Measurements from ENCODE around the gene PRSS38.

The PRSS38 gene

DNA sequence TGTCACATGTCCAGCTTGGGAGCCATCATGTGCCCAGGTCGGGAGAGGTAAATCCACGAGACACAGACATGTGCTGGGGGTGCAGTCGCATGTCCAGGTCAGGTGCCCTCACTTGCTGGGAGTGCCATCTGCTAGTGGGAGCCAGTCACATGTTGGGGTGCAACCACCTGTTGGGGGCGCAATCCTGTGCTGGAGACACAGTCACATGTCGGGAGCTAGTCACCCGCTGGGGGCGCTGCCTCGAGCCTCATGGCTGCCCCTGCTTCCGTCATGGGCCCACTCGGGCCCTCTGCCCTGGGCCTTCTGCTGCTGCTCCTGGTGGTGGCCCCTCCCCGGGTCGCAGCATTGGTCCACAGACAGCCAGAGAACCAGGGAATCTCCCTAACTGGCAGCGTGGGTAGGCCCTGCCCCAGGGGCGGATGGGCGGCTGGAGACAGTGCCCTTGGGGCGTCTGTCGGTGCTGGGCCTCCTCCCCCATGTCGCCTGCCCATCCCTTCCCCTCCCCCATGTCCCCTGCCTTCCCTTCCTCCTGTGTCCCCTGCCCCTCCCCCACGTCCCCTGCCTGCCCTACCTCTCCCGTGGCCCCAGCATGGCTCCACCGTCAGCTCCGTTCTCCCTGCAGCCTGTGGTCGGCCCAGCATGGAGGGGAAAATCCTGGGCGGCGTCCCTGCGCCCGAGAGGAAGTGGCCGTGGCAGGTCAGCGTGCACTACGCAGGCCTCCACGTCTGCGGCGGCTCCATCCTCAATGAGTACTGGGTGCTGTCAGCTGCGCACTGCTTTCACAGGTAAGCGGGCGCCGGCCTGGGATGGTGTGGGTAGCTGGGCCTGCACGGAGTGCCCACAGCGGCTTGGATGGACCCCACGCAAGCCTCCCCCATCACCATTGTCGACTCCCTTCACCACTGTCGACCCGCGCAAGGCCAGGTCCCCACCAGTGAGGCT, at the start of gene PRSS38:
PRSS38 (plus strand) TSS at position 208 of the 942 bp plus-strand sequence; CDS start at position 250, 42 bp downstream.
- no peak for DNase-seq

DNA sequence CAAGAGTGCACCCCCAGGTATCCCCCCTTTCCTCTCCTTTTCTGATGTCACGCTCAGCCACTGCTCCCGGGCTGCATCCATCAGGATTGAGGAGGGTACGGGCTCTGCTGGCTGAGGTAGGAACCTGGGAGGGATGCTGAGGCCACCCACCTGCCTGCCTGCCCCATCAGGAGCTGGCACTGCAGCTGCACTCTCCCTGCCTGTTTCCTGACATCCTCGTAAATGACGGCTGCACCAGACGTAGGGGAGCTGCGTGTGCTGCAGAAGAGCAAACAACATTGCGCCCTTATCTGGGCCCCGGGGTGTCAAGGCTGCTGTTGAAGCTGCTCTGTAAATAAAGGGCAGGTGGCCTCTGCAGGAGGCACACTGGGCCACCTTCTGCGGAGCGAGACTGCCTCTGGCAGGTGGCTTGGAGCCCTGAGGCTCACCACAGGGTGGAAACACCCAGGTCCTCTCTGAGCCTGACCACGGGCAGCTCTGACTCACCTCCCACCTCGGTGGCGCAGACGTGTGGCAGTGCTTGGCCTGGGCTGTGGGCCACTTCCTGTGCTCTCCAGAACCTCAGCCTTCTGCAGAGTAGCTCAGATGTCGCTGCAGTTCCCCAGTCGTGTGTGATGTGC, 49.4 kb upstream of the PRSS38 start:
- no peak for DNase-seq

DNA sequence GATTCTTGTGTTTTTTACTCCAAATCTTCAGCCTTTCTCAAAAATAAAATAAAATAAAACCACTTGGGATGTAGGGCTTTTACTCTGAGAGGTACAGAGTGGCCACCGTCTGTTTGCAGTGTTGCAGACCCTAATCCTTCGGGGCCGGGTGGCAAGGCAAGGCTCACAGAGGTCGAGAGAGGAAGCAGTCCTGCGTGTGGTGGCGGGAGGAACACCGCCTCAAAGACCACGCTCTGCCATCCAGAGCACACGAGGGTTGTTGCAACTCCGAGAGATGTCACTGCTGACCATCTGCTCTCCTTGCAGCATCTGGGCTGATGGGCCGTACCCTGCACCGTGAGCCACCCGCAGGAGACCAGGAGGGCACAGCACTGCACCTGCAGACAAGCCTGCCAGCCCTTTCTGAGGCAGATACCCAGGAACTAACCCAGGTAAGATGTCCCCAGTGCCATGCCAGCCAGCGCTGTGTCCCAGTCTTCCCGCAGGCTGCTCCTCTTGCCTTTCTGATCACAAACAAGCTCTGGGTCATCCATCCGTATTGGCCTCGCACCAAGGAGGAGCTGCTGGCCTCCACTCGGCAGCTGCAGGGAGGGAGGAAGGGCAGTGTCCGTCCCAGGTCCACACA, 48.7 kb upstream of the PRSS38 start:
- no peak for DNase-seq

DNA sequence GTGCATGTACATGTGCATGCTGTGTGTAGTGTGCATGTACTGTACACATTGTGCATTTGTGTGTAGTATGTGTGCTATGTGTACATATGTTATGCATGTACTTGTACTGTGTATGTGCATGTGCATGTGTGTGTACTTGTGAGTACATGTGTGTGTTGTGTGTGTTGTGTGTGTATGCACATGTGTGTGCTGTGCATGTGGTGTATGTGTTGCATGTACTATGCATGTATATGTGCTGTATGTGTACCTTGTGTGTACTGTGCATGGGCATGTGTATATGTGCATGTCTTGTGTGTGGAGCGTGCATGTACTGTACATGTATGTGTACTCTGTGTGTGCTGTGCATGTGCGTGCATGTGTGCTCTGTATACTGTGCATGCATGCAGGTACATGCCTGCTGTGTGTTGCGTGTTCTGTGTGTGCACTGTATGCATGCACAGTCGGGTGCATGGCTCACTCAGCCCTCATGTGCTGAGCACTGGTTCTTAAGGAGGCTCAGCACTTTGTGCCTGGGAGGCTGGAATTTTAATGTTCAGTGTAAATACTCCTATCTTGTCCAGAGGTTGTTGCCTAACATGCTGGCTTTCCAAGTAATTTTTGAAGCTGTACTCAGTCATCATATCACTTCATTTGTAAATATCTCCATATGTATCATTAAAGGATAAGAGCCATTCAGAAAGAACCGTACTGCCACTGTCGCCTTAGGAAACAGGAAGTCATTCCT, 47.9 kb upstream of the PRSS38 start:
- DNase-seq: no peak

DNA sequence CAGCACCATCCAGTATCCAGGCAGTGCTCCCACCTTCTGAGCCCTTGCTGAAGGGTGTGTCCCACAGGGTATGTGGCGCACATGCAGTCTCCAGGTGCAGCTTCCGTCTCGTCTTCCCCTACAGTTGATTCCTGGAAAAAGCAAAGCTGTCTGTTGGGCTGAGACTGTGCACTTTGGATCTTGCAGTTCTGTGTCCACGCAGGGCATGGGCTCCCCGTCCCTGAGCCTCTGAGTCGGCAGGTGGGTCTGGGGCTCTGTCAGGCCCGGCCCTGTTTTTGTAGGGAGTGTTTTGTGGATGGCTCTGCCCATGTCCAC, 47.4 kb upstream of the PRSS38 start:
- no peak for DNase-seq

DNA sequence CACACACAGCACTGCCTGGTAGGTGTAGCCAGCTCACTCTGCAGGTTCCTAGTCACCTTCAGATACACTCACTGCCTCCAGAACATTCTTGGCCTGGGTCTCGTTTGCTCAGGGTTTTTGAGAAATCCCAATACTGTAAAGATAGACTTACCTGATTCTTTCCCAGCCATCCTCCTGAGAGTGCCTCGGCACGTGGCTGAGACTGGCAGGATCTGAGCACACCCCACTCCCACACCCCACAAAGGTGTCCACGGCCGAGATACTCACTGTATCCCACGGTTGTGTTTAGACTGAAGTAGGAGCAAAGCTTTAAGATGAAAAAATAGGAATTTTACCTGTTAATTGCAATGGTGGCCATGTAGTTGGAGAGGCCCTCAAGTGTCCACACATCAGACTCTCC, 46.8 kb upstream of the PRSS38 start:
- no peak for DNase-seq

DNA sequence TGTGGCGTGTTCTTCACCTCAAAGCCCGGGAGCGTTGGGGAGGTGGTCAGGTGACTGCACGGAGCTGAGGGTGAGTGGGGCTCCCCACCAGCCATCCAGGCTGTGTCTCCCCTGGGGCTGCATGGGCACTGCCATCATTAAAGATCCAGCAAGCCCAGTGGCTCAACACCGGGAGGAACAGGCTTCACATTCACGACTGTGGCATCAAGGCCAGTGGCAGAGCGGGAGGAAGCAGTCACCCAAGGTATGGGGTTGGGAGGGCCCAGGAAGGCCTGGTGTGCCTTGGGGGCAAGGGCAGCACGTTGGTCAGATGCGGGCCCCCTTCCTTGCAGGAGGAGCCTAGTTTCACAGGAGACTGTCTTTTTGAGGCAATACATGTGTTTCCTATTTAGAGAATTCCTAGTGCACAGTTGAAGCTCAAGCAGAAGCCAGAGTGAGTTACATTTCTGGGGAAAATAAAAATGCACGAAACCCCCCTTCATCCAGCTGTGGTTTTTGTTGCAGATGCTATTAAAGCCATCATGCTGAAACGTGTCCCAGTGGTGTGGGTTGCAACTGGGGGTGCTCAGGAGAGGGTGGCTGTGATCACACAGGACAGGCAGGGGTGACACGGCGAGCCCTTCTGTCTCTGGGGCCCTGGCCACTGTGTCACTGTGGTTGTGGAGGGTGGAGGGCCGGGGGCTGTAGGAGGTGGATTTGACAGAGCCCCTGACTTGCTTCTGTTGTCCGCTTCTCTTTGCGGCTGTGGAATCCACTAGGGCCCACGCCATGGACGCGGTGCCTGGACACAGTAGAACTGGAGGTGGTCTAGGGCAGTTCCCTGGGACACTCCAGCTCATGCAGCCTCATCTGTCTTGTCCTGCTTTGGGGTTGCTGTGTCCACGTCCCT, 46.2 kb upstream of the PRSS38 start:
- DNase-seq: no peak

DNA sequence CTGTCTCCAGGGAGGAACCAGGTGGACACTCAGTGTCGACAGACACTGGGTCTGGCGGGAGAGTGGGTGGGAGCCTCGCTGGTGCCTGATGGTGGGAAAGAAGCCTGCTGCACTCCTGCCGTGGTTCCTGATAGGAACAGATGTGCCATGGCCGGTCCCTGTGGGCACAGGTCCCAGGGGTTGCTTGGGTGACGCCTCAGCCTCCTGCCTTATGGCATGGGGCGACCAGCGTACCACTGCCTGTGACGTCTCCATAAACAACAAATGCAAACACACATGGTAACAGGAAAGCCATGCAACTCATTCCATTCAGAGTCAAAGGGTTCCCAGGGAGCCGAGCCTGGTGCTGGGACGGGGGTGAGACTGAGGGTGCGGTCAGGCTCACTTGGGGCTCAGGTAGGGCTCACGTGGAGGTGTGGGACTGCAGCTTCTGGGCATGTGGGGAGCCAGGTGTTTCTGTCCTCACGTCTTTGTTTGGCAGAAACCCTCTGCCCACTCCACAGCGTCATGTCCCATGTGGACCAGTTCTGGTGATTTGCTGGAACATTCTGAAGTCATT, 45.5 kb upstream of the PRSS38 start:
- DNase-seq: no peak

DNA sequence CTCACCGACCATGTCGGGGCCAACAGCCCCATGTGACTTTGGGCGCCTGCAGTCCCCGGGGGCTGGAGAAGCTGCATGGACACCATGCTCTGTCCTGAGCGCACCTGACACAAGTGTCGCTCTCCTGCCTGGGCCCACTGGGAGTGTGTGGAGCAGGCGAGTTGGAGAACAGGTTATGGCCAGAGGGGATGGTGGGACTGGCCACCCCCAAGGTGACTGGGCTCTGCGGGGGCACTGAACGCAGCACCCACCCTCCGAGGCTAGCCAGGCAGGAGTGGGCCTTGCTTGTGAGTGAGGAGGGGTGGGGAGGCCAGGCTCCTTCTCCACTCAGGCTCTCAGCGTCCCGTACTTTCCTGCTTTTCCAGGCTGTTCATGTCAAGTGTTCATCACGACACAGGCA, 44.7 kb upstream of the PRSS38 start:
- DNase-seq: no peak

DNA sequence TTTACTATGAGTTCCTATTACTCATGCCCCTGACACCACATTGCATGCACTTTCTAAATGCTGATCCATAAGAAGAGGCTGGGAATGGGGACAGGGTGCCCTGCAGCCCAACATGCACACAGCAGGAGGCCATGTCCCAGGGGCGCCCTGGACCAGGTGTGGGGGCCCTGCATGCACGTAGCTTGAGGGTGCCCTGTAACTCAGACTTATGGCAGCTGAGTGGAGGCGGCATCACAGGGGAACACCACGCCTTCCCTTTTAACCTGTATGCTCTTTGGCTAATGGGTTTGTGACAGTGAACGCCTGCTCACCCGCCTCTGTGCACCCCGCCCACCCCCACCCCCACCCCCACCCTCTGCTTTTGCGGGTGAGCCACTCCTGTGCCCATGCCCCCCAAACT, 44.1 kb upstream of the PRSS38 start:
- no peak for DNase-seq

DNA sequence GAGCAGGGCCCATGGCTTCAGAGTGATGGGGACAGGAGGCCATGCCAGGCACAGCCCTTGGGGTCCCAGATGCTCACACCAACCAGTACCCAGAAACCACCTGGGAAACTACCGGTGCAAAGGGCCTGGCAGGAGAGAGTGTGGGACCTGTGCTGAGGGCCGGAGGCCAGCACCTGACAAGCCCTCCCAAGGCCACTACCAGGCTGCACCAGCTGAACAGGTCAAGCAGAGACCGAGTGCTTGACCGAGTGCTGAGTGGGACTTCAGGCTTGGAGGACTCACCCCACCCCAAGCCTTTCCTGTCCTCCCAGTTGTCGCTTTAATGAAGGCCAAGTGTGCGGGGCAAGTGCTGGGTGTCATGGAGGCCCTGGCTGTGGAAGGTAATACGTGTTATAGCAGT, 43.7 kb upstream of the PRSS38 start:
- no peak for DNase-seq

DNA sequence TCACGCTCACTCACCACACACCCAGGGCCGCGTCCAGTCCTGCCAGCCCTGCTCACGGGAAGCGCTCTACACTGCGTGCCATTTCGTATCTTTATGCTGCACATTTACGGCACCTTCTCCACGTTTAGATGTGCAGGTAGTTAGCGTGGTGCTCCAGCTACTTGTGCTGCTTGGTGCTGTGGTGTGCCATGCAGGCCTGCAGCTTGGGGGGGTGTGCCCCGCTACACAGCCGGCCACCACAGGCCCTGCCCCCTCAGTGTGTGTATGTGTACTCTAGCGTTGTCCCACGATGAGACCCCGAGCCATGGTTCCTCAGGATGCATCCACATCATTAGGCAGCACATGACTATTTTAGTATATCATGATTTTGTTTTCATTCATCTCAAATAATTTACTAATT, 41.9 kb upstream of the PRSS38 start:
- no peak for DNase-seq

DNA sequence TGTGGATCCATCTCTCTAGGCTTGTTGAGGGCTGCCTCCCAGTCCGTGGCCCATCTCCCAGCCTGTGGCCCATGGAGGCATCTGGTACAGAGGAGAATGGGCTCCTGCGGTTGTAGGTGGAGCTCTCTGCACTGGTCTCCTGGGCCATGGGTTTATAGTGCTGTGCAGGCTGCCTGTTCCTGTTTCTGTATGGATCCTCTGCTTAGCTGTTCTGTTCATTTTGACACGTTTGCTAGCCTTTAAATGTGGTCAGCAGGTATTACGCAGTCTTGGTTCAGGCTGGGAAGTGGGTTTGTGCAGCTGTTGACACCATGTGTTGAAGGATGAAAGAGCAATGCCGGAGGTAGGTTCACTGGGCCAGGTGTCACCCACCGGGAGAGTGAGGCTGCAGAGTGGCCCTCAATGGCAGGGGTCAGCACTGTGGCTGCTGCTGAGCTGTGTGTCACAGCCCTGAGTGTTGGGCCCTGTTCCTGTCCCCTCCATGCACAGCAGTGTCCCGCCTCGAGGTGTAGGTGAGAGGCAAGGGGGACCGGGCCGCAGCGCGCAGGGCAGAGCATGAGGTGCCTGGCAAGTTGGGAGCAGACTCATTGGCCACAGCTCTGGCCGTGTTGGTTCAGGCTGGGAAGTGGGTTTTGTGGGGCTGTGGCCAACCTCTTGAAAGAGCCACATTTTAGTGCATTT, 41.3 kb upstream of the PRSS38 start:
- no peak for DNase-seq

DNA sequence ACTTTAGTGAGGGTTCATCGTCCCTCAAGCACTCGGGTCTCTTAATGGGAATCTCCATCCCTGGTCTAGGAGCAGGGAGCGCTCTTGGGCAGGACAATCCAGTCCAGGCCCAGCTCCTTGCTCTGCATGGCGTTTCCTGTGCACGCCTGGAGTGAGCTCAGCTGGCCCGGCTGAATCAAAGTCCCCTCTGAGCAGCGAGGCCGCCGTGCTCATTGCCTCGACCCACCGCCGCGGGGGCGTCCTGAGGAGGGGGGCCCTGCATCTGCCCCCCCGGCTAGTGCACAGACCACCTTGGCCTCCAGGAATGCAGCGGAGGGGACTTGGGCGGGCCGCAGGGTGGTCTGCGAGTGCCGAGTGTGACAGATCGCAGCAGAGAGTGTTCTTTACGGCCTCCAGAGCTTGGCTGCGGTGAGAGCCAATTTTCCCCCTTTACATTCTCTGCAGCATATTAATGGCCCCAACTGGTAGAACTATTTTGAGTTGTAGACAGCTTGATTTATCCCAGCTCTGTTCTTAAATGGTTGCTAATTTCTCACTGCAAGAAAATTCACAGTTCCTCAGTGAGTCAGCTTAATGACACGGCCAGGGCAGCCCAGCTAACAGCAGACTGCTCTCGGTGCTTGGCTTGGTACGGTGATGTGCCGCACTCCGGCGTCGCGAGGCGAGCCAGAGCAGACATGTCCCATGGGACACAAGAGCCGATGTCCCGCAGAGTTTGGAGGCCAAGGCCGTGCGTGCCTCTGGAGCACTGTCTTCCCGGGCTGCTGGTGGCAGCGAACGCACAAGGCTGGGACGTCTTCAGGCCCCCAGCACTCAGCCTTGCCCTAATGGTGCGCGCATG, 40.4 kb upstream of the PRSS38 start:
- DNase-seq: no peak

DNA sequence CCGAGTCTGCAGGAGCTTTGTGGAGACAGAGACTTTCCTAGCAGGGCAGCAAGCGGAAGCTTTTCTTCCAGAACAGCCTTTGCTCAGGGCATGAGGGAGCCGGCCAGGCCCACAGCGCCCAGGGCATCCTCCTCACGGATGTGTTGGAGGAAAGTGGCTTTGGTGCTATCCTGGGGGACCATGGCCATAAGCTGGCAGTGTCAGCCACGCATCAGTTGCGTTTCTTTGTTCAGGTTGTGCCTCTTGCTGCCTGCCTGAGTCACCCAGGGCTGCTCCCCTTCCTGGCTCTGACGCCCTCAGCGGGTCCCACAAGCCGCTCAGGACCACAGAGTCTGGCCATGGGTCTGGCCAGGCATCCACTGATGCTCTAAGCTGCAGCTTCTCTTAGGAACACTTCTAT, 39.6 kb upstream of the PRSS38 start:
- no peak for DNase-seq

DNA sequence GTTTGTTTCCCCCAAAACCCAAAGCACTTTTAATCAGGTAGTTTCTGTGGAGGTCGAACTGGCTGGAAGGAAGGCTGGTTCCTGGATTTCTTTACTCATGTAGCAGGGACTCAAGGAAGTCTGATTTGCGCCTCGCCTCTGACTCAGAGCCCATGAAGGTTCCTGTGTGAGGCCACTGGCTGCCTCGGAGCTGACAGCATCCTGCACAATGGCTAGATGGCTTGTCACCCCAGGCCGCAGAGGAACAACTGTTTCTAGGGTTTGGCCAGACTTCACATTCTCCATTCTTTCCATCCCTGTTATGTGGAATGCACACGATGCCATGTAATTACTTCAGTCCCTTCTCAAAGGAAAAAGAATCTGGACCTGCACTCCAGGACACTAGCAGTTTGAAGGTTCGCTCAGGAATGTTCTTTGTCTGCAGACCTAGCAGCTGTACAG, 39.1 kb upstream of the PRSS38 start:
- no peak for DNase-seq

DNA sequence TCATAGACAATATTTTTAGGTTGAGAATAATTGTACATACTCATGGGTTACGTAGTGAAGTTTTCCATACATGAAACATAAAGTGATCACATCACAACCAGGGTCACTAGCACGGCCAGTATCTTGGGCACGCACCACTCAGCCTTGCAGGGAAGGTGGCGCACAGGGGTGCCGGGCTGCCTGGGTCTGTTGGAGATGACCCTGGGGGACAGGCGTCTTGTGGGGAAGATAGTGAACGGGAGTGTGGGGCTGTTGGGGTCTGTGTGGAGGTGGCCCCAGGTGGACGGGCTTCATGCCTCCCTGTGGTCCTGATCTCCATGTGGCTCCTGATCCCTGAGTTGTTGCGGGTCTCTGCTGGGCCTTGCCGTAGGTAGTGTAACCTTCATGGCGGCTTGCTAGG, 38.3 kb upstream of the PRSS38 start:
- DNase-seq: no peak

DNA sequence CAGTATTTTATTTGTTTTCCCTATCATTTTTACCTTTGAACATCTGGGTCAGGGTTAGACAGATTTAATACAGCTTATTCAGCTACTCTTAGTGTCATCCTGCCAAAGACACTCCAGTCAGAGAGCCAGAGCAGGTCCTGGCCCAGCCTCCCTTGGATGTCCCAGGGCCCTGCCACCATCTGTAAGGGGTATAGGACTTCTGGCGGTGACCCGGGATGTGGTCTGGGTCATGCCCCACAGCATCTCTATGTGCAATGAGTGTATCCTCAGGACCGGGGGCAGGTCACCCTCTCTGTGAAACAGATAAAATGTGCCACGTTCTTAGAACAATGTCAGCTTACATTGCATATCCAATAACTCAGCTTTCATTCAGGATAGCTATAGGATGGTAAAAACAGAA, 37.8 kb upstream of the PRSS38 start:
- DNase-seq: no peak

DNA sequence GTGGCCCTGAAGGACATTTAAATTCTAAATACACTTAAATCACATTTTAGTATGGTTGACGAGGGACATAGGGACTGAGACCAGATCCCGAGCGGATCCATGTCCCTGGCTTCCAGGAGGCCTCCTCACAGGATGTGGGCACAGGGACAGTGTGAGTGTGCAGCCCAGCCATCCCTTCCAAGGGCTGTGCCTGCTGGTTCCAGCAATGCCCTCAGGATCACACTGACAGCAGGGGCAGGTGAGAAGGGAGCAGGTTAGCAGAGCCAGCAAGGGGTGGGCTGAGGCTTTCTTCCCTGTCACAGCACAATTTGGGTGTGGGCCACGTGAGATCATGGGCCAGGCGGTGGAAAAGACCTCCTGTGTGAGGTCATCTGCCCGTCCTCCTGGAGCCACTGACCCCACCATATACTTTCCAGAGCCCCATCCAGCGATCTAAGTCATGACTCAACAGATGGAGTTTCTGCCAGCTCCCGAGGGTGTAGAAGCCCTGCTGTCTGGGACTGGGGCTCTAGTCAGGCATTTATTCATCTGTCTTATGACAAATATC, 37.0 kb upstream of the PRSS38 start:
- DNase-seq: no peak

DNA sequence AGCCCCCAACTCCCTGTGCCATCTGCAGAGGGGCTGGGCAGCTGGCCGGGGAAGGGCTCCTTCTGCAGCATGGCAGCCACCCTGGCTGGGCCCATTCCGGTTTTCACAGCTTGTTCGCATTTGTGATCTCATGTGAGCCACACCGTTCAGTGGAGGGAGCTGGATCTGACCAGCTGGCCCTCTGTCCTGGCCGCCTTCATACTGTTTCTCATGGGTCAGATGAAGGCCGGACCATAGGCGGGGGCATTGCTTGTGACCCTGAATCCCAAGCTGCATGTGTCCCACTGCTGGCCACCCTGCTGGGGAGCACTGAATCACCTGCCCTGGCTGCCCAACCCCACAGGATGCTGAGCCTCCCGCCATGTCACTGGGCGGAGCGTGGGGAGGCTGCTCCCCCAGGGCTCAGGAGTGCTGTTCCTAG, 36.4 kb upstream of the PRSS38 start:
- DNase-seq: no peak

Measured in T1000 (cell line).